ENCODE measurements around the gene ARHGEF3. TPM values are rescaled to one million over a fixed set of nuclear protein-coding genes. Genes with fewer than 3 reads are reported as not detected.

ARHGEF3 gene
- total RNA-seq, 4 donors from 2014 or later, result 13.3 to 28.5 (median 19.1) TPM

DNA sequence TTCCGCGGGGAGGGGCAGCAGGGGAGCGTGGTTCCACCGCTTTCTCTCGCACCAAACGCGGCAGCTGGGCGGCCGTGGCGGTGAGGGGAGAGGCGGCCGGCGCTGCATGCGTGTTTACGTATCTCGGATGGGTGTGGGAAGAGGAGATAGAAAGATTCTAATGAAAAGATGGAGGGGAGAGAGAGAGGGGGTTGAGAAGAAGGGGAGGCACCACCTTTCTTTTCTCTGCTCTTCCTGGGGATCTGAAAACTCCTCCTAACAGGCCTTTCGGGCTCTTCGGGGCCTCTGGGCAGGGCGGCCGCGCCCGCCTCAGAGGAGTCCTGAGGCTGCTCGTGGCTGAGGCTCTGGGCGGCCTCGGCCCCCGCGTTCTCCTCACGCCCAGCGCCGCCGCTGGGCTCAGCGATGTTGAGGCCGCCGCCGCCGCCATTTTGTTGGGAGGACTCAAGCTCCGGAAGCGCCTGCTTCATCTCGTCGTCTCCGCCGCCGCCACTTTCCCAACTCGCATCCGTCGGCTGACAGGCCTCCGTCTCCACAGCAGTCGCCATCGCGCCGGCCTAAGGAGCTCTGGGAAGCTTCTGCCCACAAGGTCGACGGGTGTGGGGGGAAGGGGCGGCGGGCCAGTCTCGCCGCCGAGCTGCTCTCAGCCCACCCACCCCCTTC is 119.2 kb downstream of the ARHGEF3 start:
- 0 to 2% methylated on average over 33 to 43 of the region's 58 CpGs for WGBS, 2 donors
- TF ChIP-seq, protein P1, sequence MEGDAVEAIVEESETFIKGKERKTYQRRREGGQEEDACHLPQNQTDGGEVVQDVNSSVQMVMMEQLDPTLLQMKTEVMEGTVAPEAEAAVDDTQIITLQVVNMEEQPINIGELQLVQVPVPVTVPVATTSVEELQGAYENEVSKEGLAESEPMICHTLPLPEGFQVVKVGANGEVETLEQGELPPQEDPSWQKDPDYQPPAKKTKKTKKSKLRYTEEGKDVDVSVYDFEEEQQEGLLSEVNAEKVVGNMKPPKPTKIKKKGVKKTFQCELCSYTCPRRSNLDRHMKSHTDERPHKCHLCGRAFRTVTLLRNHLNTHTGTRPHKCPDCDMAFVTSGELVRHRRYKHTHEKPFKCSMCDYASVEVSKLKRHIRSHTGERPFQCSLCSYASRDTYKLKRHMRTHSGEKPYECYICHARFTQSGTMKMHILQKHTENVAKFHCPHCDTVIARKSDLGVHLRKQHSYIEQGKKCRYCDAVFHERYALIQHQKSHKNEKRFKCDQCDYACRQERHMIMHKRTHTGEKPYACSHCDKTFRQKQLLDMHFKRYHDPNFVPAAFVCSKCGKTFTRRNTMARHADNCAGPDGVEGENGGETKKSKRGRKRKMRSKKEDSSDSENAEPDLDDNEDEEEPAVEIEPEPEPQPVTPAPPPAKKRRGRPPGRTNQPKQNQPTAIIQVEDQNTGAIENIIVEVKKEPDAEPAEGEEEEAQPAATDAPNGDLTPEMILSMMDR (IDR thresholded peaks at IDR 0.05), result no peak
- no peak for TF ChIP-seq POLR2A (IDR thresholded peaks at IDR 0.05)
- peak overlapping the region; percentile 65 for H3K4me3 ChIP-seq (ENCODE audit: low read depth, poor library complexity, severe bottlenecking)
- peak; percentile 68 to 95 for DNase-seq (ENCODE audit: low spot score in 2 of 2)
- intact Hi-C loops (cut with DNase I; ENCODE audit: low total_unique reads), result no loop called here

DNA sequence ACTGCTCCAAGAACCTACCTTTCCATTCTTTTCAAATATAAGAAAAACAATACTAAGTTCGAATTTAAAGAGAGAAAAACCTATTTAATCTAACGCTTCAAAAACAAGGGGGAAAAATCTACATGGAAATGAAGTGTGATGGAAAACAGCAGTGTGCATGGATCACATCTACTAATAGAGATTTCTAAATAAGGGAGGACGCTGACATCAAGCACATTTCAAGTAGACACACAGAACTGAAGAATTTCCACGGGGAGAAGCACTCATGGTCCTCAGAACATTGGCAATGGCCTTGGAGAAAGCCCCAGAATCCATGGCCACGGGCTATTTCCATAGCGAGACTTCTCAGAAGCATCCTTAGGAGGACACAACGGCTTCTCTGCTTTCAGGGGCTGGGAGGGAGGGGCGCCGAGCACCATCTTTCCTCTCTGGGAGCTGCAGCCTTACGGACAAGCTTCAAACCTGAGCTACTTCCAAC is 119.7 kb downstream of the ARHGEF3 start:
- intact Hi-C loops (cut with DNase I; ENCODE audit: low total_unique reads), result no loop called here
- 18 to 20% methylated on average over 10 of the region's 10 CpGs for WGBS, 2 donors
- peak overlapping the region; percentile 65 for H3K4me3 ChIP-seq (ENCODE audit: low read depth, poor library complexity, severe bottlenecking)
- TF ChIP-seq, protein P1 (IDR thresholded peaks at IDR 0.05), result no peak
- TF ChIP-seq POLR2A (IDR thresholded peaks at IDR 0.05), result no peak
- DNase-seq (ENCODE audit: low spot score in 2 of 2), result no peak

DNA sequence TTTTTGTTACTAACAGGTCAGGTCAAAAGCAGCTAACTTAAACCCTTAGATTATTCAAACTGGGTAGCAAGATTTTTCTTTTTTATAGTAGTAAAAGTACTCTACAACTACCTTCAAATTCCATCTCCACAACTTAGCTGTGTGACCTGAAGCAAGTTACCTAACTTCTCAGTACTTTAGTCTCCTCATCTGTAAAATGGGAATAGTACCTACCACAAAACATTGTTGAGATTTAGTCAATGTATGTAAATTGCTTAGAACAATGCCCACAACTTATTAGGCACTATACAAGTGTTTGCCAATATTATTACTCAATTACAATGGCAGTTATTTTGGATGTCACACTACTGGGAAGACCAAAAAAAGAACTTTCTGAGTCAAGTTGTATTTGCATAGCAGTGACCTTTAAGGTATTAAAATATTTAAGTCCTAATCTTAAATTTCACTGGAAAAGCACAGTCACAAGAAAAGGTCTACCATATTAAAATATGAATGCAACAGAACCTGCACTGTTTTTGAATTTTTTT is 121.6 kb downstream of the ARHGEF3 start:
- intact Hi-C loops (cut with DNase I; ENCODE audit: low total_unique reads), result no loop called here
- H3K4me3 ChIP-seq (ENCODE audit: low read depth, poor library complexity, severe bottlenecking), result no peak overlapping the region
- TF ChIP-seq, protein P1 (IDR thresholded peaks at IDR 0.05), result no peak
- TF ChIP-seq POLR2A (IDR thresholded peaks at IDR 0.05), result no peak
- no peak for DNase-seq (ENCODE audit: low spot score in 2 of 2)

Other genes starting within 250 kb of the ARHGEF3 start
- gene CCDC66, start 244.8 kb downstream of the ARHGEF3 start, total RNA-seq, result 10 to 100 TPM; 13.4 to 37.5 (median 16.5) TPM
- gene TASOR, start 118.7 kb downstream of the ARHGEF3 start, total RNA-seq, result 10 to 100 TPM; 53.7 to 70.1 (median 64.8) TPM

All from lower leg skin (tissue), 4 donors.